HUES6 (cell line): ENCODE results near the gene VWA8.
A peak's percentile ranks its signal among the peaks of the same experiment; 100 is the strongest.
"Not testable (repeated sequence)": the region's sequence is repeated elsewhere in the genome, so short reads cannot be mapped to it uniquely, and the experiment has no call there.

Experiments
- H3K27ac ChIP-seq: 2 replicates; pipeline ENCODE4 v1.7.0; 2013; ENCODE audit warnings: low read depth, mild to moderate bottlenecking, low read length, inconsistent platforms
- H3K27me3 ChIP-seq: 2 replicates; pipeline ENCODE4 v1.6.1; 2013; ENCODE audit warnings: low read length; ENCODE audit not compliant: control insufficient read depth, insufficient read depth
- H3K36me3 ChIP-seq: 2 replicates; pipeline ENCODE4 v1.6.1; 2013; ENCODE audit warnings: low read length; ENCODE audit not compliant: control insufficient read depth, insufficient read depth
- H3K4me1 ChIP-seq: 2 replicates; pipeline ENCODE4 v1.6.1; 2013; ENCODE audit warnings: low read length; ENCODE audit not compliant: control insufficient read depth, insufficient read depth
- H3K4me3 ChIP-seq: 2 replicates; pipeline ENCODE4 v1.5.1; 2013; ENCODE audit warnings: low read depth, low read length
- H3K9ac ChIP-seq: one replicate; pipeline ENCODE4 v1.6.1; 2013; ENCODE audit warnings: mild to moderate bottlenecking, low read length
- H3K9me3 ChIP-seq: 2 replicates; pipeline ENCODE4 v1.6.1; 2013; ENCODE audit warnings: low read depth, low read length; ENCODE audit not compliant: control insufficient read depth, insufficient read depth

VWA8 gene

DNA sequence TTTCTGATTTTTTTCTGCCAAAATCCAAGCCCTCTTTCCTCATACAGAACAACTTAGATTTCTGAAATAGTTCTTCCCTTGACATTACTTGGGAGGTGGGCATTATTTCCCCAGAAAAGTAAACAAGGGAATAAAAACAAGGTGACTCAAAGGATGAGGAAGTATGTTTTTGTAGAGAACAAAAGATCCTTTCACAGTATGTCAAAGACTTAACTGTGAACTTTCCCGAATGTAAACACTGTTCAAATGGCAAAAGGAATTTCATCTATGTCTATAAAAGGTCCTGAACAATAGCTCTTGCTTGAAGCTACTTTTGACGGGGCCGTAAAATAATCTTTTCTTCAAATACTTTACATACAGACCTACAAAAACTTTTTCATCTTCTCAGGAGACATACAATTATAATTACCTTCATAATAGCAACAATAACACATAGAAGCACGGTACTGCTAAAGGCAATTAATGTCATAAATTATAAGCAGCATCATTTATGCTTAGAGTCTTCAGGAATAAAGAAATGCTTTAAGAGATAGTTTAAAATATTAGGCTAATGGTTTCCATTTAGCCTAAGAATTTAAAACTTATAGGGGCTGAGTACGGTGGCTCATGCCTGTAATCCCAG, 312.5 kb downstream of the VWA8 start:
- Histone ChIP-seq H3K27me3 (no peaks in the 10 kb centered on the region), H3K4me1 (peaks cover 13% of the 10 kb centered on the region)

DNA sequence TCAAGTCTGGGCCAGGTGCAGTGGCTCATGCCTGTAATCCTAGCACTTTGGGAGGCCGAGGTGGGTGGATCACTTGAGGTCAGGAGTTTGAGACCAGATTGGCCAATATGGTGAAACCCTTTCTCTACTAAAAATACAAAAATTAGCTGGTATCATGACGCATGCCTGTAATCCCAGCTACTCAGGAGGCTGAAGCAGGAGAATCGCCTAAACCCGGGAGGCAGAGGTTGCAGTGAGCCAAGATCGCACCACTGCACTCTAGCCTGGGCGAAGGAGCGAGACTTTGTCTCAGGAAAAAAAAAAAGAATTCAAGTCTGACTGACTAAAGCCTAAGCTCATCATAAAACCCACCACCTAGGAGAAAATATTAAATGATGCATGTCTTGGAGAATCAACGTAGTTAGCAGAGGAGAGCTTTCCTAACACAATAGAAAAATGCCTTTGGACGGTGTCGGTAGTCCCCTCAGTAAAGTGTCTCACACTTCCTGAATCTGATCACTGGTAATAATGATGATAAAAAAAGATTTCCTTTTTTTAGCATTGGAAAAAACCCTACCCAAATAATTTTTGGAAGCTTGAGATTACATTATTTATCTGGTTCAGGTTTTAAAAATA, 313.1 kb downstream of the VWA8 start:
- not testable (repeated sequence) for H3K9ac ChIP-seq, H3K27me3 ChIP-seq, H3K4me3 ChIP-seq, H3K36me3 ChIP-seq, H3K9me3 ChIP-seq
- 0 out of 2 replicates have a peak overlapping the region, but pooled peaks have one; percentile 36 for H3K27ac ChIP-seq
- H3K4me1 ChIP-seq, result peaks cover 13% of the 10 kb centered on the region

More for the DNA sequence above, 312.5 kb downstream of the VWA8 start:
- no peaks in the 10 kb centered on the region for H3K9me3 ChIP-seq
- H3K36me3 ChIP-seq, result no peaks in the 10 kb centered on the region
- H3K9ac ChIP-seq, result no peak overlapping the region
- 0 out of 2 replicates have a peak overlapping the region, but pooled peaks have one; percentile 36 for H3K27ac ChIP-seq
- H3K4me3 ChIP-seq, result no peak overlapping the region; the same call in 1 of the 2 replicates

DNA sequence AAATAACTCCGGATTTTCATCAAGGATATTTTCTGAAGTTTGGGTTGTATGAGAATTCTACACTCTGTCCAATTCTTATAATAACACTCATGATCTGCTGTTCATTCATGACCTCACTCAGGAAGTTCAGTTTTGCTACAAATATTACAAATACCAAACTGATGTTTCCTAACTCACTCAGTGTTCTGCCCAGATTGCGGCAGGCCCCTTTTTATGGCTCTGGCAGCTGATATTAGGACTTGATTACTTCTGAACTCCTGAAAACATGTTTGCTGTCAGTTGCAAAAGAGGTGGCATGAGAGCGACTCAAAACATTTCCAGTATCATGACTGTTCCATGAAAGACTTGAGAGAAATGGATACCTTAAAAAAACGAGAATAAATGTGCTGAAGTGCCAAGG, 315.6 kb downstream of the VWA8 start:
- Histone ChIP-seq H3K27me3 (no peaks in the 10 kb centered on the region), H3K36me3 (no peaks in the 10 kb centered on the region), H3K9ac (no peak overlapping the region), H3K9me3 (no peaks in the 10 kb centered on the region), H3K4me3 (no peak overlapping the region), H3K27ac (no peak overlapping the region), H3K4me1 (peaks cover 13% of the 10 kb centered on the region)

DNA sequence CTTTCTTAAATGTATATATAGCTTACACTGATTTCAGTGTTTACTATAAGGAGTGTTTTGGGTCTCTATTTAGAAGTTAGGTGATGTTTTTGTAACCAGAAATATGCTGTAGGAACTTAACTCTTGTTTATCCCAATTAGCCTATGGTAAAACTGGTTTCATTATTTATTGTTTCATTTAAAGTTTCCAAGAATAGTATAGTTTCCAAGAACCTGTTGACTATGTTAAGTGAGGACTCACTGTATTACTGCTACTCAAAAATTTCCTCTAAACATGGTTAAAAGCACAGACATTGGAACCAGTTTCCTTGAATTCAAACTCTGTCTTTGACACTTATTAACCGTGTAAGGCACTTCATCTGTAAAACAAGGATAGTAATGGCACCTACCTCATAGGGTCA, 316.2 kb downstream of the VWA8 start:
- Histone ChIP-seq H3K27ac (no peak overlapping the region), H3K27me3 (no peaks in the 10 kb centered on the region), H3K36me3 (no peaks in the 10 kb centered on the region), H3K4me3 (no peak overlapping the region), H3K9ac (no peak overlapping the region), H3K9me3 (no peaks in the 10 kb centered on the region), H3K4me1 (peaks cover 17% of the 10 kb centered on the region)

DNA sequence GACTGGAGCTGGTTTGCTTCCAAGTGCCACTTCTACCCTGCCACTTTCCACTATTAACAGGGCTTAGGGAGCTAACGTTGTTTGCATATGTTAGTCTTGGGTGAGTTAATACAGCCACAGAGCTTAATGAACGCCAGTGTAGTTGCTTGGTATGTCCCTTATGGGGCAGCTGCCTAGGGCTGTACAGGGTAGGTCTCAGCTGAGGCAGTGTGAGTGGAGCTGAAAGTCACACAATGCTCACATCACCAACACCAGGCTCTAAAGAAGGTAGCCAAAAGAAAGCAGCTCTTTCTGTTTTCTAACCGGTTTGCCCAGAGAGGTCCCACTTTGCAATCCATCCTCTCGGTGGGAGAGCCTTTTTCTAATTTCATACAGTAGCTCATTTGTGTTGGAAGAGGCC, 317.4 kb downstream of the VWA8 start:
- H3K4me1 ChIP-seq, result peaks cover 15% of the 10 kb centered on the region
- no peak overlapping the region for H3K9ac ChIP-seq

DNA sequence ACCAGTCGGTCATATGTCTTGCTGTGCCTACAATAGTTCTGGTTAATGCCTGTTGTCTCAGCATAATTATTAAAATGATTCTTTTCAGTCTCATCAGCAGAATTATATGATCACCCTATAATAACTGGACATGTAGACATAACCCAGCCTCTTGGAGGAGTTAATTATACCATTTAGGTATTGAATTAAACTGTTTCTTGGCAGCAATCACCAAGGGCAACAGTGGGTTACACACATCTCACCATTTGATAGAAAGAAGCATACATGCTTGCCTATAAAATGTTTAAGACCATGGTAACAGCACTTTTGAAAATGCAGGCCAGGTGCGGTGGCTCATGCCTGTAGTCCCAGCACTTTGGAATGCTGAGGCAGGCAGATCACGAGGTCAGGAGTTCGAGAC, 318.9 kb downstream of the VWA8 start:
- no peak overlapping the region for H3K4me3 ChIP-seq
- no peaks in the 10 kb centered on the region for H3K27me3 ChIP-seq
- peaks cover 7% of the 10 kb centered on the region; the same call in 1 of the 2 replicates for H3K4me1 ChIP-seq
- H3K9ac ChIP-seq, result no peak overlapping the region
- no peaks in the 10 kb centered on the region for H3K9me3 ChIP-seq
- H3K27ac ChIP-seq, result no peak overlapping the region
- no peaks in the 10 kb centered on the region for H3K36me3 ChIP-seq

More for the DNA sequence above, 317.4 kb downstream of the VWA8 start:
- no peaks in the 10 kb centered on the region for H3K9me3 ChIP-seq
- H3K27me3 ChIP-seq, result no peaks in the 10 kb centered on the region
- H3K4me3 ChIP-seq, result no peak overlapping the region
- no peaks in the 10 kb centered on the region for H3K36me3 ChIP-seq
- H3K27ac ChIP-seq, result no peak overlapping the region

DNA sequence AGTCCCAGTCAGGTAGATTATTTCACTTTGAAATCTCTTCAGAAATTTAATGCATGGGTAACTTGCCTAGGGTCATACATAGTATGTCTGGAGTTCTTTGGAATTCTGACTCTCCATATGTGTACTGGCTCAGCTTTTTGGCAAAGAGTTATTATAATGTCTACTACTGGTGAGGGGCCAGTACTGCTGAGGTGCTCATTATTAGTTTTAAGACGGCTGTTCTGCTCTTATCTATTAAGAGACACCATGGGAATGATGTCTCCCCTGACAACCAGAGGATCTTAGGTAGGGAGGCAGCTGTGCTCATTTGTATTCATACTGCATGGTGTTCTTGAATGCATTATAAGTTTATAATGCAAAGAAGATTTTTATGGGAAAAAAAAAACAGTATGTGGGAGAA, 319.5 kb downstream of the VWA8 start:
- Histone ChIP-seq H3K27ac (no peak overlapping the region), H3K4me3 (no peak overlapping the region), H3K4me1 (peaks cover 7% of the 10 kb centered on the region; the same call in 1 of the 2 replicates), H3K36me3 (no peaks in the 10 kb centered on the region), H3K9ac (no peak overlapping the region), H3K27me3 (no peaks in the 10 kb centered on the region), H3K9me3 (no peaks in the 10 kb centered on the region)

DNA sequence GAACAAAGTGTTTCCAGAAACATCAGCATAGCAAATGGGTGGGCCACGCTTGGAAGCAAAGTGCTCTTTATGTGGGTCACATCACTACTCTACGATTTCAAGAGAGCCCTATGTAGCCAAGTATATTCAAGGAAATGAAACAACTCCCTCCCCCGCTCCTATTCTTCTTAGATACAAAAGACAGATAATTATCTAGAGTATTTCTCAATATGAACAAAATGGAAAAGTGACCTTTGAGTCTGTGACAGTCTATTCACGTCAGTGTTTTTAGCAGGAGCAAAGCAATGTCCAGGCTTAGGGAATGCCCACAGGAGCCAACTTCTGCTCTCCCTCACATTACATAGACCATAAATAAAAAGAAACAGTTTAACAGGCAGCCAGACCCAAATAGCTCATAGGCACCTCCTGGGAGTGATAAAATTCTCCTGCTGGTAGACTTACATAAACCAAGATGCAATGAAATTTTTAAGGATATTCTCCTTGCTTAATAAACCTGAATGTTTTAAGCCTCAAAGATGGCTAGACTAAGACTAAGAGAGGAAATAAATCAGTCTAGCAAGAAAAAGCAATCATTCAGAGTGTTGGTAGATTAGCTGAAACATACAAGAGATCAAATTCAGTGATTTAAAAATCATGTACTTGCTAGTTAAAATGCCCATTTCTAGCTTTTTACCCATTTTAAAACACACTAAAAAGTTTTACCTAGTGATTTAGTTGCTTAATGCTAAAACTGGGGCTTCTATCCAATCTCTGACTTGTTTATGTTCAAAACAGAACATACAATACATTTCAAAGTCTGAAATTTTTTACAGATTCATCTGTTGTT, 320.7 kb downstream of the VWA8 start:
- Histone ChIP-seq H3K9me3 (no peaks in the 10 kb centered on the region), H3K4me3 (no peak overlapping the region), H3K27me3 (no peaks in the 10 kb centered on the region), H3K9ac (no peak overlapping the region), H3K36me3 (no peaks in the 10 kb centered on the region), H3K27ac (no peak overlapping the region), H3K4me1 (peaks cover 7% of the 10 kb centered on the region; the same call in 1 of the 2 replicates)

DNA sequence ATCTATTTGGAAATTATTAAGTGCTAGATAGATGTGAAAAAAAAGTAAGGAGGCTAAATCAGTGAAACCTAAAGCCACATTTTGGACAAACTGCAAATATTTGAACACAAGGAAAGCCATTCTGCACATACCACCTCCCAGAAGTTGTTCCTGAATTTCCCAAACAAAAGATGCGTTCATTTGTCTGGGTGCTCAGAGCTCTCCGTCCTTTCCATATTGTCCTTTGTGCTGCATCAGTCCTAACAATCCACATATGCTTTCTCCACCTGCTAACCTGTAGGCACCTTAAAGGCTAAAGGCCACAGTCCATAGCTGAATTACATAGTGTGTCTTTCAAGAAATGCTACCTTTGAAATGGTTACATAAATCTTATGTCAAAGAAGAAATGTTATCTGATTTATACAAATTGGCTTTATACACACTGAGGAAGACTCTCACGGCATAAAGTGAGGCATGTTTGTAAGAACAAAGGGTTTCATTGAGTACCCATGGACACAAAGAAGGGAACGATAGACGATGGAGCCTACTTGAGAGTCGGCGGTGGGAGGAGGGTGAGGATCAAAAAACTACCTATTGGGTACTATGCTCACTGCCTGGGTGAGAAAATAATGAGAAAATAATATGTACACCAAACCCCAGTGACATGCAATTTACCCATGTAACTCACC, 321.5 kb downstream of the VWA8 start:
- H3K9ac ChIP-seq, result no peak overlapping the region
- H3K27ac ChIP-seq, result no peak overlapping the region
- H3K4me1 ChIP-seq, result peaks cover 7% of the 10 kb centered on the region; the same call in 1 of the 2 replicates
- H3K27me3 ChIP-seq, result no peaks in the 10 kb centered on the region
- no peaks in the 10 kb centered on the region for H3K36me3 ChIP-seq
- no peaks in the 10 kb centered on the region for H3K9me3 ChIP-seq
- H3K4me3 ChIP-seq, result no peak overlapping the region

DNA sequence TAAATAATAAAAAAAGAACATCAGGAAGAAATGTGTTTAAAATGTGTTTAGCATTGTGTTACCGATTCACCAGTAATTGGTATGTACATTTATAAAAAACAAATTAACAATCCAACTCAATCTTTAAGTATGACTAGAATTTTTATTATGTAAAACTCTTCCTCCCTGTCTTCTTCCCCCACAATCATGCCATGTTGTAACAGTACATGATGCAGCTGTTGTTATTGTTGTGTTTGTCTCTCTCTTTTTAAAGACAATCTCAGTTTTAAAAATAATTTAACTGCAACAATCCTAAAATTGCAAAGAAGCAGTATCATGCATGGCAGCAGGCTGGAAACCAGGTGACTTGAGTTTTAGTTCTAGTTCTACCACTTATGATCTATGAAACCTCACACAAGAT, 323.3 kb downstream of the VWA8 start:
- Histone ChIP-seq H3K4me1 (peaks cover 7% of the 10 kb centered on the region; the same call in 1 of the 2 replicates), H3K9ac (no peak overlapping the region), H3K9me3 (no peaks in the 10 kb centered on the region), H3K4me3 (no peak overlapping the region), H3K36me3 (no peaks in the 10 kb centered on the region), H3K27ac (no peak overlapping the region), H3K27me3 (no peaks in the 10 kb centered on the region)
